A673 (cell line): ENCODE results near the gene ZDHHC20. TPM values are rescaled to one million over a fixed set of nuclear protein-coding genes. Genes with fewer than 3 reads are reported as not detected.

Experiments
- BruUV-seq: library from RNA; stranded (reverse); fragments of 400-500 nt; replicated peaks from 2 replicates; lab custom pipeline; 2021; lab: Mats Ljungman, UMichigan
- CTCF ChIA-PET: fragments of 300-600 bp; sonication (Branson Sonifier 250); formaldehyde crosslinking; loops from one replicate; lab custom pipeline; 2022; ENCODE audit warnings: antibody characterized with exemption; lab: Charles Lee
- POLR2A ChIA-PET: fragments of 300-600 bp; sonication (Branson Sonifier 250); formaldehyde crosslinking; loops from one replicate; lab custom pipeline; 2022; ENCODE audit warnings: antibody characterized with exemption; ENCODE audit not compliant: low non-redundant PET; lab: Charles Lee
- DNase-seq: peaks from one replicate; pipeline ENCODE4 v3.0.0-alpha.2; 2015; ENCODE audit warnings: low spot score
- H3K27ac ChIP-seq: fragments of 200-600 bp; sonication (generic); 2 replicates; pipeline ENCODE4 v1.5.1; 2016; ENCODE audit warnings: mixed run types, low read depth, mild to moderate bottlenecking, mixed read lengths, antibody characterized with exemption, low read length; ENCODE audit not compliant: poor library complexity, severe bottlenecking
- H3K27me3 ChIP-seq: fragments of 200-600 bp; sonication (generic); replicated peaks from 2 replicates; pipeline ENCODE4 v1.6.1; 2017; ENCODE audit warnings: mixed run types, low read depth, mild to moderate bottlenecking, mixed read lengths, antibody characterized with exemption, low read length; ENCODE audit not compliant: insufficient read depth, poor library complexity
- H3K36me3 ChIP-seq: fragments of 200-600 bp; sonication (generic); 2 replicates; pipeline ENCODE4 v1.6.1; 2016; ENCODE audit warnings: mixed run types, mild to moderate bottlenecking, mixed read lengths, antibody characterized with exemption, low read length; ENCODE audit not compliant: insufficient read depth, poor library complexity, severe bottlenecking
- H3K4me1 ChIP-seq: fragments of 200-600 bp; sonication (generic); 2 replicates; pipeline ENCODE4 v1.6.1; 2017; ENCODE audit warnings: mixed run types, mild to moderate bottlenecking, mixed read lengths, antibody characterized with exemption, low read length; ENCODE audit not compliant: insufficient read depth, poor library complexity, severe bottlenecking
- H3K4me3 ChIP-seq: fragments of 200-600 bp; sonication (generic); 2 replicates; pipeline ENCODE4 v1.5.1; 2016; ENCODE audit warnings: low read depth, mixed run types, mild to moderate bottlenecking, mixed read lengths, low read length; ENCODE audit not compliant: poor library complexity, severe bottlenecking
- H3K9me3 ChIP-seq: fragments of 200-600 bp; sonication (generic); 2 replicates; pipeline ENCODE4 v1.6.1; 2016; ENCODE audit warnings: mixed run types, low read depth, mild to moderate bottlenecking, mixed read lengths, antibody characterized with exemption, low read length; ENCODE audit not compliant: poor library complexity, severe bottlenecking
- EZH2 ChIP-seq: fragments of 200-600 bp; sonication (generic); IDR thresholded peaks from 2 replicates; pipeline ENCODE4 v1.6.1; 2017; ENCODE audit warnings: borderline replicate concordance, low read depth, mild to moderate bottlenecking, mixed read lengths, antibody characterized with exemption, low read length; ENCODE audit not compliant: poor library complexity, severe bottlenecking
- intact Hi-C: fragments of 100-400 bp; cut with micrococcal nuclease; formaldehyde crosslinking; loops from one replicate; pipeline ENCODE4 v1.10.0; 2022; ENCODE audit not compliant: unreplicated experiment
- total RNA-seq: library from RNA; stranded (reverse); gene quantifications from 2 replicates; pipeline ENCODE4 v1.2.3, GENCODE V29; 2021
- TF ChIP-seq, protein P1 (sequence below): fragments of 300-800, 200-600 bp; sonication (generic); conservative IDR thresholded peaks from 2 replicates; pipeline ENCODE4 v1.5.1; 2017; ENCODE audit warnings: low read depth, mild to moderate bottlenecking, antibody characterized with exemption, low read length, moderate library complexity, mixed read lengths

ZDHHC20 gene
- total RNA-seq, 1 experiment from 2014 or later, result 98.9 TPM

GRCh38 chr13:21470785-21471184 lies 11.7 kb upstream of the ZDHHC20 start:
- CTCF ChIA-PET, result interaction anchor here (0.7 kb wide), 1 partner anchor 12 kb away, joined by 6 read pairs; no protein-coding TSS in a partner anchor
- no peaks in the 10 kb centered on the region for H3K36me3 ChIP-seq
- H3K4me3 ChIP-seq, result no peak overlapping the region
- intact Hi-C loops, result loop anchor here (10.0 kb wide), 1 partner anchor 1286 kb away; no protein-coding TSS in a partner anchor
- peaks cover 10% of the 10 kb centered on the region for H3K4me1 ChIP-seq
- DNase-seq, result no peak
- no TSS peak for BruUV-seq
- no peaks in the 10 kb centered on the region for H3K27me3 ChIP-seq
- H3K27ac ChIP-seq, result no peak overlapping the region
- TF ChIP-seq, protein P1, sequence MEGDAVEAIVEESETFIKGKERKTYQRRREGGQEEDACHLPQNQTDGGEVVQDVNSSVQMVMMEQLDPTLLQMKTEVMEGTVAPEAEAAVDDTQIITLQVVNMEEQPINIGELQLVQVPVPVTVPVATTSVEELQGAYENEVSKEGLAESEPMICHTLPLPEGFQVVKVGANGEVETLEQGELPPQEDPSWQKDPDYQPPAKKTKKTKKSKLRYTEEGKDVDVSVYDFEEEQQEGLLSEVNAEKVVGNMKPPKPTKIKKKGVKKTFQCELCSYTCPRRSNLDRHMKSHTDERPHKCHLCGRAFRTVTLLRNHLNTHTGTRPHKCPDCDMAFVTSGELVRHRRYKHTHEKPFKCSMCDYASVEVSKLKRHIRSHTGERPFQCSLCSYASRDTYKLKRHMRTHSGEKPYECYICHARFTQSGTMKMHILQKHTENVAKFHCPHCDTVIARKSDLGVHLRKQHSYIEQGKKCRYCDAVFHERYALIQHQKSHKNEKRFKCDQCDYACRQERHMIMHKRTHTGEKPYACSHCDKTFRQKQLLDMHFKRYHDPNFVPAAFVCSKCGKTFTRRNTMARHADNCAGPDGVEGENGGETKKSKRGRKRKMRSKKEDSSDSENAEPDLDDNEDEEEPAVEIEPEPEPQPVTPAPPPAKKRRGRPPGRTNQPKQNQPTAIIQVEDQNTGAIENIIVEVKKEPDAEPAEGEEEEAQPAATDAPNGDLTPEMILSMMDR, result no peak
- TF ChIP-seq EZH2, result no peak
- H3K9me3 ChIP-seq, result no peaks in the 10 kb centered on the region
- POLR2A ChIA-PET, result interaction anchor here (0.6 kb wide), 1 partner anchor 21 kb away, joined by 3 read pairs; no protein-coding TSS in a partner anchor

- CTCF ChIA-PET, result no interaction called here
- intact Hi-C loops, result no loop called here
- Histone ChIP-seq H3K4me1 (no peaks in the 10 kb centered on the region), H3K27me3 (no peaks in the 10 kb centered on the region), H3K4me3 (no peak overlapping the region), H3K9me3 (no peaks in the 10 kb centered on the region), H3K27ac (no peak overlapping the region), H3K36me3 (no peaks in the 10 kb centered on the region)
- BruUV-seq, result no TSS peak
- POLR2A ChIA-PET, result interaction anchor here (0.6 kb wide), 1 partner anchor 9 kb away, joined by 3 read pairs; no protein-coding TSS in a partner anchor
- TF ChIP-seq, protein P1, result no peak
- no peak for TF ChIP-seq EZH2
- DNase-seq, result no peak
Observed at GRCh38 chr13:21466527-21466926, 7.4 kb upstream of the ZDHHC20 start.

- intact Hi-C loops, result no loop called here
- Histone ChIP-seq H3K27ac (no peak overlapping the region), H3K9me3 (no peaks in the 10 kb centered on the region), H3K36me3 (no peaks in the 10 kb centered on the region), H3K4me1 (no peaks in the 10 kb centered on the region), H3K27me3 (no peaks in the 10 kb centered on the region), H3K4me3 (no peak overlapping the region)
- no TSS peak for BruUV-seq
- no peak for DNase-seq
- ChIA-PET POLR2A (no interaction called here), CTCF (no interaction called here)
- TF ChIP-seq, protein P1, result no peak
- no peak for TF ChIP-seq EZH2
Observed at GRCh38 chr13:21465710-21466160, 6.6 kb upstream of the ZDHHC20 start.
